Astrocyte of the cerebellum (primary cell): Measurements from ENCODE around the gene TNRC6B.

Experiments
- DNase-seq: peaks from one replicate; pipeline ENCODE4 v3.0.0-alpha.2; 2011; ENCODE audit warnings: low read depth
- H3K4me3 ChIP-seq: 2 replicates; pipeline ENCODE4 v1.5.1; 2011; ENCODE audit warnings: mild to moderate bottlenecking, low read depth, low read length, moderate library complexity
- in situ Hi-C: cut with HindIII; loops from 2 replicates; pipeline ENCODE4 v1.10.0; 2017; ENCODE audit warnings: low sequenced_read_pairs
- TF ChIP-seq, protein P1 (sequence below): IDR thresholded peaks from 2 replicates; pipeline ENCODE4 v1.5.1; 2012; ENCODE audit warnings: low read length, low read depth, moderate library complexity, mild to moderate bottlenecking; ENCODE audit errors: missing control alignments

Gene TNRC6B

GRCh38 chr22:40233886-40234285 is 56.2 kb downstream of the TNRC6B start:
- in situ Hi-C loops: no loop called here
- TF ChIP-seq, protein P1, sequence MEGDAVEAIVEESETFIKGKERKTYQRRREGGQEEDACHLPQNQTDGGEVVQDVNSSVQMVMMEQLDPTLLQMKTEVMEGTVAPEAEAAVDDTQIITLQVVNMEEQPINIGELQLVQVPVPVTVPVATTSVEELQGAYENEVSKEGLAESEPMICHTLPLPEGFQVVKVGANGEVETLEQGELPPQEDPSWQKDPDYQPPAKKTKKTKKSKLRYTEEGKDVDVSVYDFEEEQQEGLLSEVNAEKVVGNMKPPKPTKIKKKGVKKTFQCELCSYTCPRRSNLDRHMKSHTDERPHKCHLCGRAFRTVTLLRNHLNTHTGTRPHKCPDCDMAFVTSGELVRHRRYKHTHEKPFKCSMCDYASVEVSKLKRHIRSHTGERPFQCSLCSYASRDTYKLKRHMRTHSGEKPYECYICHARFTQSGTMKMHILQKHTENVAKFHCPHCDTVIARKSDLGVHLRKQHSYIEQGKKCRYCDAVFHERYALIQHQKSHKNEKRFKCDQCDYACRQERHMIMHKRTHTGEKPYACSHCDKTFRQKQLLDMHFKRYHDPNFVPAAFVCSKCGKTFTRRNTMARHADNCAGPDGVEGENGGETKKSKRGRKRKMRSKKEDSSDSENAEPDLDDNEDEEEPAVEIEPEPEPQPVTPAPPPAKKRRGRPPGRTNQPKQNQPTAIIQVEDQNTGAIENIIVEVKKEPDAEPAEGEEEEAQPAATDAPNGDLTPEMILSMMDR: no peak
- no peak for DNase-seq
- H3K4me3 ChIP-seq: no peak overlapping the region

GRCh38 chr22:40234658-40235057 is 56.9 kb downstream of the TNRC6B start:
- DNase-seq: no peak
- in situ Hi-C loops: no loop called here
- TF ChIP-seq, protein P1: no peak
- H3K4me3 ChIP-seq: no peak overlapping the region

DNA sequence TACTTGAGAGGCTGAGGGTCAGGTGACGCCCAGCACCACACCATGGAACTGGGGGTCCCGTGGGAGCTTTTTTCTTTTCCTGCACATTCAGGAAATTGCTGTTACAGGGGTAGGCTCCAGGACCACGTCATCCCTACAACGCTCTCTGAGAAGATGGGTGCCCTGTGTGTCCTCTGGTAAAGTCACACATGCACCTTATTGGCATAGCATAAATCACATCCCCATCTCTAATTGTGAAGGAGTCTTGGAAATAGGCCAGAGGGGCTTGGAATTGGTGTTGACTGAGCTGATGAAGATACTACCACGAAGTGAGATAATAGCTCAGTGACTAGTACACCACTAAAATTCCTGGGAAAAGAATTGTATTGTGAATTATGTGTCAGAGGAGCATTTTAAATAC is 57.6 kb downstream of the TNRC6B start:
- H3K4me3 ChIP-seq: no peak overlapping the region
- in situ Hi-C loops: no loop called here
- TF ChIP-seq, protein P1: no peak
- DNase-seq: no peak

- in situ Hi-C loops: no loop called here
- DNase-seq: no peak
- TF ChIP-seq, protein P1: no peak
- H3K4me3 ChIP-seq: no peak overlapping the region
Observed at GRCh38 chr22:40236131-40236665, 58.5 kb downstream of the TNRC6B start.

GRCh38 chr22:40237241-40237640 is 59.5 kb downstream of the TNRC6B start:
- TF ChIP-seq, protein P1: no peak
- in situ Hi-C loops: no loop called here
- no peak for DNase-seq
- no peak overlapping the region for H3K4me3 ChIP-seq

DNA sequence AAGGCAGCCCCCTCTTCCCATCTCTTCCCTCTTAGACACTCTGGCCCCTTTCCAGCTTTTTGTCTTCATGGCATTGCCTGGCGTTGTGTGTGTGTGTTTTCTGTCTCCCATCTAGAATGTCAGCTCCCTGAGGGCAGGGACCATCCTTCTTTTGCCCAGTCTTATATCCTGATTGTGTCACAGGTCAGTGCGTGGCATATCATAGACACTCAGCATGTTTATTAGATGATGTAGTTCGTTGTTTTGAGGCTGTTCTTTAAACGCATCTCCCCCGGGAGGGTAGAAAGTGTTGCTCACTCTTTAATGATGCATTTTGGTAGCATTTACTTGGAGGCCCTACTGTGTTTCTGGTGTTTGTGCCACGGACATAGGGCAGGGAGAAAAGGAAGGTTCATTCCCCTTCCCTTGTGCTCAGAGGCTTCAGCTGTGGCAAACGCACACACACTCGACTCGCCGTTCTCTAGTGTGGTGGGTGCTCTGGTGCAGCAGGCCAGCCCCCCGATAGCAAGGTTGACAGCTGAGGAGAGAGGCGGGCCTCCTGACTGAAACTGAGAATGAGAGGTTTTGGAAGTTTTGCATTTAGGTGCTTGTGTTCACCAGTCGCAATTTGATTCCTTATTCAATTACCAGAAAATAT is 60.2 kb downstream of the TNRC6B start:
- in situ Hi-C loops: no loop called here

More for the DNA sequence above, 60.2 kb downstream of the TNRC6B start:
- no peak for DNase-seq
- no peak overlapping the region for H3K4me3 ChIP-seq
- TF ChIP-seq, protein P1: no peak
